Measurements from ENCODE around the gene NAT10.

Gene NAT10

DNA sequence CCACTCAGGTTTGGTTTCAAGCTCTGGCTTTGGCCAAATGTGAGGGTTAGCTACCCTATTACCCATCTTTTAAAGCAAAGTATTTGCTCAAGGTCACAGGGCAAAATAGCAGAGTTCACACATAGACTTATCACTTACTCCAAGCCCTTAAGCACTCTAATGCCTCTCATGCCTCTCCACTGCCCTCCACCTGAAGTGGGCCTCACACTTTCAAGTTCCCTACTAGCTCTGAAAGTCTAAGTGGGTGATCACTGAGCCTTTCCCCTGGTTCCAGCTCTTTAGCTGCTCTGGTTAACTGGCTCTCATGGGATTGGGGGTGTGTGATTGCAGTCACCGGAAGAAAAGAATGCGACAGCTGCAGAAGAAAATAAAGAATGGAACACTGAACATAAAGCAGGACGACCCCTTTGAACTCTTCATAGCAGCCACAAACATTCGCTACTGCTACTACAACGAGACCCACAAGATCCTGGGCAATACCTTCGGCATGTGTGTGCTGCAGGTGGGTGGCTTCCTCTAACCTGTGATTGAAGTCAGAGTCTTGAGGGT, 6.4 kb downstream of the NAT10 start:
- DNase-seq: no peak

GRCh38 chr11:34114014-34114413, 8.6 kb downstream of the NAT10 start:
- no peak for DNase-seq

- no peak for DNase-seq
These were observed 9.0 kb downstream of the NAT10 start for GRCh38 chr11:34114471-34114870.

- DNase-seq: no peak
These were observed 15.2 kb downstream of the NAT10 start for GRCh38 chr11:34120651-34121050.

DNA sequence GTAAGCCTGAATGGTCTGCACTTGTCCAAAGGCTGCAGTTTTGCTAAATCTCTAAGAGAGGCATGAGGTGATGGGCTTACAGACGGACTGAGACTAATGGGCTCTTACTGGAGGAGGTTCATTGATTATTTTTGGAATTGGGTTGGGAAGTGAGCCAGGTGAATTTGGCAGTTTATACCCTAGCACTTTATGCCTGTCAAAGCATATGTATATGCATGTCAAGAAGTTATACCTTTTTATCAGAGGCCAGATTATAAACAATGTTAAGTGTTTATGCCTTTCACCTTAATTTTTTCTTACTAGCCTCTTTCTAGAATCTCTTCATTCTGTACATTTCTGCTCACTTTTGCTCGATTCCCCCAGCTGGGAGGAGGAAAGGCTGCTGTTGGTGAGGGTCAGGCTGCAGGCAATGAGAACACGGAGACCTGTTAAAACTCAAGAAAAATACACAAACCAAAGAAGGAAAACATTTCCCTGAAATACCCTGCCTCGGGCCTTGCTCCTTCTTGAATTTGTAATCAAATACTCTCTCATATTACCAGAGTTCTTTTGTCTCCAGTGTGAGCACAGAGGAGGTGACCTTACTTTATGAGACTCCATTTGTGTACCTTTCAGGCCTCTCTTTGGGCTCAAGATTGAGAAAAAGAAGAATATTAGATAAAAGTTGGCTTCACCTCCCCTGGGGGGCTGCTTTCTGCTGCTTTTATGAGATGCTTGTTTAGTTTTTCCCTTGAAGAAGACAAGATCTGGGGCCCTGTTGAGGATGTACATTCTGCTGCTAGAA, 19.6 kb downstream of the NAT10 start:
- DNase-seq: no peak

GRCh38 chr11:34126959-34127848, 21.8 kb downstream of the NAT10 start:
- DNase-seq: no peak

GRCh38 chr11:34128824-34129223, 23.4 kb downstream of the NAT10 start:
- DNase-seq: no peak

- no peak for DNase-seq
These were observed 27.0 kb downstream of the NAT10 start for GRCh38 chr11:34132261-34132965.

- no peak for DNase-seq
These were observed 29.3 kb downstream of the NAT10 start for GRCh38 chr11:34134765-34135164.

GRCh38 chr11:34135439-34135838, 30.0 kb downstream of the NAT10 start:
- no peak for DNase-seq

- no peak for DNase-seq
These were observed 31.0 kb downstream of the NAT10 start for GRCh38 chr11:34136420-34136819.

DNA sequence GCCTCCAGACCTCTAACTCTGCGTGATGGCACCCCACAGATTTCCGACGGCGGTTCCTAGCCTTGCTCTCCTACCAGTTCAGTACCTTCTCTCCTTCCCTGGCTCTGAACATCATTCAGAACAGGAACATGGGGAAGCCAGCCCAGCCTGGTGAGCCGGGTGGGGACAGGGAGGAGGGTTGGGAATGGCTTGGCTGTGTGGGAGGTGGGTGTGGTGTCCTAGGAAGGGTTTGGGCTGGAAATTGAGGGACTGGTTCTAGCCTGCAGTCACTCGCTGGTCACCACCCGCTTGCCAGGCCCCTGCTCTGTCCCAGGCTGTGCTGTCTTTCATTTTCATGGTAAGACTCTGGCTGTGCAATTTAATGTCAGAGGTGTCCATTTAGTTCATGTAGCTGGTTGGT, 33.9 kb downstream of the NAT10 start:
- no peak for DNase-seq

DNA sequence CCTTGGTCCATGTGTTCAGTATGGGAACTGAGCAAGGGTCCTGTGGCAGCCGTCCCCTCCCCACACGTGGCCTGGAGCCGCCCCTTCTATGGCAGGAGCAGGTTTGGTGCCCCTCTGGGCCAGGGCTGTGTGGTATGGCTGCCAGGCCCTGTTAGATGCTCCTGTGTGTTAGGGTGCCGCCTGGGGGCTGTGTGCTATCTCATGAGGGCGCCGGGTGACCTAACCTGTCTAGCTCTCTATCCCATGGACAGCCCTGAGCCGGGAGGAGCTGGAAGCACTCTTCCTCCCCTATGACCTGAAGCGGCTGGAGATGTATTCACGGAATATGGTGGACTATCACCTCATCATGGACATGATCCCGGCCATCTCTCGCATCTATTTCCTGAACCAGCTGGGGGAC, 34.7 kb downstream of the NAT10 start:
- DNase-seq: no peak

- DNase-seq: no peak
These were observed 37.6 kb downstream of the NAT10 start for GRCh38 chr11:34143048-34143447.

GRCh38 chr11:34145073-34145472, 39.6 kb downstream of the NAT10 start:
- no peak for DNase-seq

DNA sequence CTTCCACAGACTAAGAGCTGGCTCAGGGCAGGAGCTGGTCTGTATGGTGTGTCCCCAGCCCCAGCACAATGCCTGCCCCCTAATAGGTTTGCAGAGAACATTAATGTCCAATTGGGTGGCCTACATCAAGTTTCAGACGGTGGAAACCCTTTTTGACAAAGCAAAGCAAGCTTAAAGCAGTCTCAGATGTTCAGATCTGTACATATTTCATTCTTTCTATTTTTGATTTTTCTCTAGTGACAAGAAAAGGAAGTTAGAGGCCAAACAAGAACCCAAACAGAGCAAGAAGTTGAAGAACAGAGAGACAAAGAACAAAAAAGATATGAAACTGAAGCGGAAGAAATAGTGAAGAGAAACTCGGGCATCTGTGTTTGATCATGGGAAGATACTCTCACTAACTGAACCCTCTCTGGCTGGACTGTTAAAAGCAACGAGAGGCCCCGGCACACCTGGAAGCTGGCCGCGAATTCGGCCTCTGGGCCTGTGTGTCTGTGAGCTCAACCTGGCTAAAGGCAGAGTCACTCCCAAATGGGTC, 40.5 kb downstream of the NAT10 start:
- no peak for DNase-seq

GRCh38 chr11:34146411-34146810, 41.0 kb downstream of the NAT10 start:
- DNase-seq: no peak

- no peak for DNase-seq
These were observed 41.4 kb downstream of the NAT10 start for GRCh38 chr11:34146866-34147265.

DNA sequence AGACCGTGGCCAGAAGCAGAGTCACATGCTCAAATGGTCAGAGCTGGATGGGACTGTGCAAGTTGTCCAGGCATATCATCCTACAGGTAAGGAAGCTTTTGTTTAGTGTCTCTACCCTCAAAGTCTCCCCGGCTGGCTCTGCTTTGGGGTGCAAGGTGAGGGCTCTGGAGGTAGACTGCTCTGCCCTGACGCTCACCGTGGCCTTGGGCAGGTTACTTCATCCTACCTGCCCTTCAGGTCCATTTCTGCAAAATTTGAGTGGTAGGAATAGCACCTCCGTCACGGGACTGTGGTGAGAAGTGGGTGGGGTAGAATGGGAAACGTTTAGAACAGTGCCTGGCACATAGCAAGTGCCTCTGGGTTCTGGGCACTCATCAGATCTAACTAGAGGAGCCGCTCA, 42.2 kb downstream of the NAT10 start:
- no peak for DNase-seq

DNA sequence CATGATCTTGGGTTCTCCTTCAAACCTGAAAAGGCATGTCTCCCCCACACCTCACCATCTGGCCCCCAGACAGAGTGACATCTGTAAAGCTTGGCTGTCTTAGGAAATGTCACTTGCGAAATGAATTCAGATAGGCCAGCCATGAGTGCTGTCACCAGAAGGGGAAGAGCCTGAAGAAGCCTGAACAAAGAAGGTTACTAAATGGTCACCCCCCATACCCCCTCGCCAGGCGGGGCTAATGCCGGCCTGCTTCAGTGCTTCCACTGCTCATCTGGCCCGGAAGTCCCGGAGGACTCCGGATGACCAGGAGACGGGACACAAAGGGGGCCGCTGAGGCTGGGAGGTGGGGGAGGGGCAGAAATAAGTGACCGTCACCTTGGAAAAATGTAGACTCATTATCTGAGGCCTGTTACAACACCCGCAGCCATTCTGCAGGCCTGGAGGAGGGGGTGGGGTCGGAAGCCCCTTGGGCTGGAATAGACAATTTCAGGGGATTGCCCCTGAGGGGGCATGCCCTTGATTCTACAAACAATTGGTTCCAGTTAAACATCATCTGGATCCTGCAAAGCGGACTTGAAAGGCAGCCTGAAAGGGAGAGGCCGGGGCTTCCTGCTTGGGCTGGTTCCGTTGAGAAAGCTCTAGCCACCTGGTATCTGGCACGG, 43.2 kb downstream of the NAT10 start:
- DNase-seq: no peak

DNA sequence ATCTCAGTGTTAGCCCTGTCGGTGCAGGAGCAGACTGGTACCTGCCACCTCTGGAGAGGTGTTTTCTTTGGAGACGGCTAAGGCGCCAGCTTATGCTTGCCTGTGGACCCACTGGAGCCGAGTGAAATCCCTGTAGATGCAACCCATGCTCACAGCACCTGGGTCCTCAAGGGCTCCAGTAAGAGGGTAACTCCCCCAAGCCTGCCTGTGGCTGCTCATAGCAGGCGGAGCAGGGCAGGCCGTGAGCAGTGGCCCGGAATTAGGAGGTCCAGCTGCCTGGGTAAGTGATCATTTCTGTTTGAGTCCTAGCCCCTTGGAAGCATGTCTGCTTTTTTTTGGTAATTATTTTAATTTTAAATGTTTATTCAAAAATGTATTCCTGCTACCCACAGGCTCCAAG, 43.8 kb downstream of the NAT10 start:
- no peak for DNase-seq

DNA sequence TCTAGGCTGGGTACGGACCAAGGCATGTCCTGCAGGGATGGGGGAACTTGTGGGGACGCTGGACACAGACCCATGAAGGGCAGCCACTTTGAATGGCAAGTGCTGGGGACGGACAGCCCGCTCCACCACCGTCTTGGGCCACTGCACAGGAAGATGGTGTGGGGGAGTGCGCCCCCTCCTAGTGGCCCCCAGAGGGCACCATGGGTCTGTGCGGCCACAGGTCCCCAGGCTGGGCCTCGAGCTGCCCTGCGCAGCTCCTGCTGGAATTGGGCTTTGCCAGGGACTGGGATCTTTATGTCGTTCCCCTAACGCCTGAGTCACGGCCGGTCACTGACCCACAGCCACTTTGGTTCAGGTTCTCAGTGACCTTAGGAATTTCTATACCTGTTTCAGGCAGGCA, 44.4 kb downstream of the NAT10 start:
- no peak for DNase-seq
